GM19099 (cell line): ENCODE data around the gene TGM1.

Source experiments
- POLR2A ChIP-seq: IDR thresholded peaks from 3 replicates; pipeline ENCODE4 v1.6.1; 2011; ENCODE audit warnings: low read depth; ENCODE audit not compliant: insufficient read length; ENCODE audit errors: extremely low read depth

TGM1 gene

DNA sequence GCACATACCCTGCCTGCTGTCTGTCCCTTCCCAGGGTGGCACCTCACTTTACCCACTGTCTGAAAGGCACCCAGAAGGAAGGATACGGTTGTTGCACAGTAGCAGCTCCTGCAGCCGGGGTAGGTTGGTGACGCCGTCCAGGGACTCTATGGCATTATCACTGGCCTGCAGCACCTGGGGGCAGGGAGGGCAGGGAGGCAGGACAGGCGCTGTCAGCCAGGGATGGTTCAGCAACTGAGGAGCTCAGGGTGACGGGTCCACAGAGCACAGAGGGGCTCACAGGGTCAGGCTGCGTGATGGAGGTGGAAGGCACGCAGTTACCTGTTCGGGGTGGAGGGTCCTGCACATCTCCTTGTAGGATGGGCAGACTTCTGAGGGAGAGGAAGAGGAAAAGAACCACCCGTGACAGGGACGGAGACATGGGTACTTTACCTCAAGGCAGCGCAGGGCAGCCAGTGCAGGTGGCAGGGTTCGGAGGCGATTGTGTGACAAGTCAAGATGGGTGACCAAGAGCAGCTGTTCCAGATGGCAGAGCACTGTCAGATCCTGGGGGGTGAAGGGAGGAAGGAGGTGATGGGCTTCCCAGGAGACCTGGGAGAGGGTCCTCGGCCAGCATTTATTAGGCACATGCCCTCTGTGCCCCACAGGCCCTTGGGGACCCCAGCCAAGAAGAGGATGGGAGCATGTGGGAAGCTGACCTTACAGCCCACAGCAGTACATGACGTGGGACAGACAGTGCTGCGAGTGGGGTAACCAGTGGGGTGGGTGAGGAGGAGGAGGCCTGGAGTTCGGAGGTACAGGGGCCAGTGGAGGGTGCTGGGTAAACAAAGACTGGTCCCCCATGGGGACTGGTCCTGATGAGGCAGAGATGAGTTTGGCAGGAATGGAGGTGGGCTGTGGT is 3.6 kb upstream of the TGM1 start:
- TF ChIP-seq POLR2A = no peak

DNA sequence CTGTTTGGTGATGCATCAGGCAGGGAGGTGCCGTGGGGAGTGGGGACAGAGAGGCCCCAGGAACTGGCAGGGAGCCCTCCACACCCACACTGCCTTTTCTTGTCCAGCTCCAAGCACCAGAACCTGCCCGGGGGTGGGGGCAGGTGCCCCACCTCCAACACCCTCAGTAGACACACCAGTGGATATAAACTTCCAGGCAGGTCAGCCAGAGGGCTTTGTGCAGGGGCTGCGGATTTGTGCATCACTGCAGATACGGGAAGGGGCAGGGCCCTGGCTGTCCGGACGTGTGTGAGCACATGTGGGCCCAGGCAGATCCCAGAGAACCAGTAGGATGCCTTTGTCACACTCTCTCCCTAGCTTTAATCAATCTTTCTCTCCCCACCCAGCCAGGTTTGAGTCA is 1.3 kb upstream of the TGM1 start:
- TF ChIP-seq POLR2A = no peak

DNA sequence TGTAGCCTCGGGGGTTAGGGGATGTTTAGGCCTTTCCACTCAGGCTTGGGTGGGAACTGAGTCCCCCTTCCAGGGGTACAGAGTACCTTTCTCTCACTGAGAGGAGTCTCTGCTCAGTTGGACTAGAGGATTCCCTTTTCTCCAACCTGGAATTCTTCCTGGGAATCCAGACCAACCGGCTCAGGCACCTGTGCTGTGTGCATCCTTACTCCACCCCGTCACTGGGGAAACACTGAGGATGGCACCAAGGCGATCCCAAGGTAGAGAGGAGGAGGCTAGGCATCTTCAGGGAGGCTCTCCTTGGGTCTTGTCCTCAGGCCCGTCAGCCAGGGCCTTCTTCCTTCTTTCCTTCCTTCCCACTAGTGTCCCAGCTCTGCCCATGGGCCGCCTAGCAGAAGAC is 871 bp upstream of the TGM1 start:
- no peak for TF ChIP-seq POLR2A

DNA sequence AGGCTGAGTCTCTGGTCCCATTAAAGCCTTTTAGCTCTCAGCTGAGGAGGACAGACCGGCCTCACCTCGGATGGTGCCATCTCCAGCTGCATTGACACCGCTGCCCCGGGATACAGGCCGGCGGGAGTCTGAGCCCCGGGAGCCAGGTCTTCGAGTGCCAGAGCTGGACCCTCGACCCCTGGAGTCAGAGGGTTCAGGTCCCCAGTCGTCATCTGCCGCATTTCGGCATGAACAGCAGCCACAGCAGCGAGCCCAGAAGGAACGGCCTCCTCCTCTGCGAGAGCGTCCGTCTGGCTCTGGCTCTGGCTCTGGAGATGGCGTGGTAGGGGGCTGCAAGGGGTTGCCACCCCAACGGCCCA is 1.0 kb downstream of the TGM1 start:
- TF ChIP-seq POLR2A = no peak

DNA sequence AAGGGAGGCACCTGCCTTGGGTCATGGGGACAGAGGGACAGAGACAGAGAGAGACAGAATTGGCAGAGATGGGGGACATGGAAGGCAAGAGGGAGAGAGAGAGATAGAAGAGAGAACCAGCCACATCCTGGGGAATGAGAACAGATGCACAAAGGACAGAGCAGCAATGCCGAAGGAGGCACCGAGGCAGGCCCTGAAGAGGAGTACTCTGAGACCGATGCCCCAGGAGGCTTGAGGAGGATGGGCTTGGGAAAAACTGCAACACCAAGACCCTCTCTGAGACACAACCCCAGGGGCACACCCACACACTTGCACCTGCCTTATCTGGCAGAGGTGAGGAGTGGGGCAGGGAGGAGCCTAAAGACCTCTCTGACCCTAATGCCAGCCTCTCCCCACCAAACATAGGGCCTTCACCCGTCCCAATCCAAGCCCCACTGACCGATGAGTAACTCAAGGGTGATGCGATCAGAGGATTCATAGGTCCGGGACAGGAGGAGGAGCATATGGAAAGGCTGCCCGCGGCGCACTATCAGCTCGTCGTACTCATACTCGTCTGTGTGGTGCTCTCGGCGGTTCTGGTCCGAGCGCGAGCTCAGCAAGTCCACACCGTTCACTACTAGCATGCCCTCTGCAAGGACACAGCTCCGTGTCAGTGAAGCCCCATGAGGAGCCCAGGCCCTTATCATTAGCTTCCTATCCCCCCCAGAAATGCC is 1.6 kb downstream of the TGM1 start:
- no peak for TF ChIP-seq POLR2A

DNA sequence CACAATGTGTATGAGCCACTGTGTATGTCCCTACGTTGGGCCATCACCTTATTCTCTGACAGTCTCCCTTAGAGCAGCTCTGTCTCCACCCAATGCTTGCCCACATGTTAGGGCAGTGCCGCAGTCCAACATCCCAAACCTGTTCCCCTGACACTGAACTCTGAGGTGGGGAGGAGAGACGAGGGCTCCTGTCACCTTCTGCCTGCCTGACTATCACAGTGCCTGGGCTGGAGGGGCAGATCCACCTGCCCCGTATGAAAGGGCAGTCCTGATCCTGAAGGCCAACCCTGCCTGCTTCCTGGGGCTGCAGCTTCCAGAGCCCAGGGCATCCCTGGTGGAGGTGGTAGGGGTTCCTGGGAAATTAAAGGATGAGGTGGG is 2.2 kb downstream of the TGM1 start:
- TF ChIP-seq POLR2A = no peak

DNA sequence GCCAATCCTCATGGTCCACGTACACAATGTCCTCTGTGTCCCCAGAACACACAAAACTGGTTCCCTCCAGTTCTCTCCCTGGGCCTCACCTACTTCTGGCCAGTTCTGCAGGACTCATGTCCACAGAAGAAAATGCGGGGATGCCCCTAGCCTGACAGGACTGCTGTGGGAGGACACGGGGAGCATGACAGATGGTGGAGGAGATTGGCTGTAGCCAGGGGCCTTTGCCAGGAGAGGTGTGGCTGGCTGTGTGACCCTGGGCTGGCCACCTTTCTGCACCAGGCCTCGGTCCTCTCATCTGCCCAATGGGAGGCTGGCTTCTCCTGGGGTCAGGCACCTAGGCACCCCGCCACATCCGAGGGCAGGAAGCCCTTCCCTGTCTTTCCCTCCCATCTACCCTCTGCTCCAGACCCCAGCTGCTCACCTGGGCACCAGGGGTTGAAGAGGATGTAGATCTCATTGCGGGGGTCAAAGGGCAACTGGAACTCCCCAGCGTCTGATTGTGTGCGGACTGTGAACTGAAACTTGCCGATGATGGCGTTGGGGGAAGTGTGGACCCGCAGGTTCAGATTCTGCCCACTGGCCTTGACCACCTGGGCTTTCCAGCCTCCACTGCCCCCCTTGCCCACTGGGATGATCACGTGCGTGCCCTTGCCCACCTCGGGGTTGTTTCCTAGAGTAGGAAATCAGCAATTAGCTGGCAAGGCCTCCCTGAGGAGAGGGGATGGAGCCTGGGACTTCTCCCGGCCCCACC is 2.8 kb downstream of the TGM1 start:
- TF ChIP-seq POLR2A = no peak

DNA sequence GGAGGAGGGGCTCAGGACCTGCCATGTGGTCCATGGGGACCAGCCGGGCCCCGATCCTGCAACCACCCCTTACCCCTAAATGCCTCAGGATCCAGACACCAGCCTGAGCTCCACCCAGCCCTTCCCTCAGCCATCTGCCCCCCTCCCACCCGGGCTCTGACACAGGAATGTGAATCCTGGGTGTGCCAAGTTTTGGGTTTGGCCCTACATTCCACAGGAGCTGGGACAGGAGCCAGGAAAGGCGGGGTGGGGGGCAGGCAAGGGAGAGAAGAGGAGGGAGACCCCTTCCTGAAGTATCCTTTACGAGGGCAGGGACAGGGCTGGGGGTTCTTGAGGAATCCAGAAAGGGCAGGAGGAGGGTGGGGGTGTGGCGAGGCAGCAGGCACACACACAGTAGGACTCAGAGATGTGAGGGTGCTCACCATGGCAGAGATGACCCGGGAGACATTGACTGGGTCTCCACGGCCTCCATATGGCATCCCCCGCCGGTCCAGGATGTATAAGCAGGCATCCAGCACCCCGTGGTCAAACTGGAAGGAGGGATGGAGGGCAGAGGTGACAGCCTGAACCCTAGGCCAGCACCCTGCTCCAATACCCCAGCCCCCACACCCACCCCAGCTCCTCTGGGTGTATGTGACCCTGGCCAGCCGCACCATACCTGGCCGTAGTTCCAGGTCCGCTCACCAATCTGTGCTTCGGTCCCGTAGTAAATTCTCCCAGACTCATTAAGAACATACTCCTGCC is 3.5 kb downstream of the TGM1 start:
- no peak for TF ChIP-seq POLR2A

DNA sequence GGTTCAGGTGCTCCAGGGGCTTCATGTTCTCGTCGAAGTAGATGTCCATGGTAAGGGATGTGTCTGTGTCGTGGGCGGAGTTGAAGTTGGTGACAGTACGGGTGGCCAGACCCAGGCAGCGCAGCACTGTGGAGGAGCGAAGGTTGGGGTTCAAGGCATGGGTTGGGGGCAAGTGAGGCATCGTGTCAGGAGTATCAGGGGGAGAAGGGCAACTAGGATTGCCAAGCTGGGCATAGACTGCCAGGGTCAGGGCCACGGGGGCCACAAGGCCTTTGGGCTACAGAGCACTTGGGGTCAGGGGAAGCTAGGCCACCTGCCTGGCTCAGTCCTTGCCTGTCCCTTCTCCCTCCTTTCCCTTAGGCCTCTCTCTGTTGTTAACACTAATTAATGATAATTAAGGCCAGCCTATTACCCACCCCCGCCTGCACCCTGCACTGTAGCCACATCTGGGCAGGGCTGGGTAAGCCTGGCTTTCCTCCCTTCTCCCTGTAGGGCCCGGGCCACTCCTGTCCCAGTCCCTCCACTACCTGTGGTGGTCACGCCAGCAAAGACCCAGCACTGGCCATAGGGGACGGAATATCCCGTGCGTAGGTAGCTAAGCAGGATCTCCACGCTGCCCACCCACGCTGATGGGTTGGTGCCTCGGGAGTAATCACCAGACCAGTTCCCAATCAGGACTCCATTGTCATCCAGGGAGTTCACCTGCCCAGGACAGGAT is 4.3 kb downstream of the TGM1 start:
- no peak for TF ChIP-seq POLR2A

DNA sequence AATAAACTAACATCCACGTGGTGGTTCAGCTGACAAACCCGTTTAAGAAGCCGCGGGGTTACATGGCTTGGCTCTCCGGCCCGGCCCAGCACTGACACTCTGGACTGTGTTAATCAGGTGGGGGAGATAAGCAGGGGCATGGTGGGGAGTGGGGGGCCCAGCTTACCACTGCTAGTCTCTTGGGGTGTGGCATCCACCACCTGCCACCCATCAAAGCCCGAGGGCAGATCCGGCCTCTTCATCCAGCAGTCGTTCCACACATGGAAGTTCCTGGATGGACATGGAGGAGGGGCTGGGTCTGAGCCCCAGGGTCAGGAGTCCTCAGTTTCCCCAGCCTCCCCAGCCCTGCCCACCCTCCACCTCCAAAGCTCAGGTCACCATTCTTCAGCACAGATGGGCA is 4.9 kb downstream of the TGM1 start:
- no peak for TF ChIP-seq POLR2A

DNA sequence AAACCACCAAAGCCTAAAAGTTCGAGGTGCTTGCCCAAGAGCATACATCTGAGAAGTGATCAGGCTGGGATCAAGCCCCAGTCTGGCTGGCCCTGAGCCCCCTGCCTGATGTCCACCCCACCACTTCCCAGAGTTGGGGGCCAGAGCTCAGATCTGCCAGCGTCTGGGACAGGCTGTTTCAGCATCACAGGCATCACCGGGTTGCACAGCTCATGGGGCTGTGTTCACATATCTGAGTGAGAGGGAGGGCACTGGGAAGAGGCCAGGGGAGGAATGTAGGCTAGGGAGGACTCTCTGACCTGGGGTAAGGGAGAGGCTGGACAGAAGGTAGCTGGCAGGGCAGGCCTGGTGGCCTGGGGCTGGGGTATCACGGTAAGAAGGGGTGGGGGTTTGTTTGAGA is 6.0 kb downstream of the TGM1 start:
- TF ChIP-seq POLR2A = no peak

DNA sequence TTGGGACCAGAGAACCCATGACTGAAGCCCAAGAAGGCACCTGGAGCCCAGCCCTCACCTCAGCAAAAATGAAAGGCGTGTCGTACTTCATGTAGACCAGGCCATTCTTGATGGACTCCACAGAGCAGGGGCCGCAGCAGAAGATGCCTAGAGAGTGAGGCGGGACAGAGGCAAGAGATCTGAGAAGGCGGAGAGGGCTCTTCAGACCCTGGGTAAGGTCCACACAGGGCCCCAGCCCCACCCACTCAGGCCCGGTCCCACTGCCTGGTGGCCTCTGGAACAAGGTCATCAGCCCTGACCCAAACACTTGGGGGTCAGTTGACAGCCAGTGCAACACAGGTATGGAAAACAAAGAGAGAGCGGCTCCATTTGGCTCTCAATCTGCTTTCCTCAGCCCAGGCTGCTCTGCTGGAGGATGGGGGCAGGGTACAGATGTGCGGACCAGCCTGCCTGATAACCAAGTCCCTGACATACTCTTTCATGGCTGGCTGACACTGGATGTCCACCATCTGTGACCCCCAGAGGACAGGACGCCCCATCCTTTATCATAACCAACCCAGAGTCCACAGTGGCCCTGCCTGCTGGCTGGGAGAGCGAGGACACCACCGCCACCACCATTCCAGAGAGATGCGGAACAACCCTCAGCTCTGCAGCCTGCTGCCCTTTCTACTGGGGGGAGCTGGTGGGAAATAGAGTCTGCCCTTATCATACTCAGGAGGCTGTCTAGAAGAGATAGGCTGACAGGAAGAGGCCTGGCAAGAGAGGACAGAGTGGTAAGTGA is 6.9 kb downstream of the TGM1 start:
- TF ChIP-seq POLR2A = no peak

DNA sequence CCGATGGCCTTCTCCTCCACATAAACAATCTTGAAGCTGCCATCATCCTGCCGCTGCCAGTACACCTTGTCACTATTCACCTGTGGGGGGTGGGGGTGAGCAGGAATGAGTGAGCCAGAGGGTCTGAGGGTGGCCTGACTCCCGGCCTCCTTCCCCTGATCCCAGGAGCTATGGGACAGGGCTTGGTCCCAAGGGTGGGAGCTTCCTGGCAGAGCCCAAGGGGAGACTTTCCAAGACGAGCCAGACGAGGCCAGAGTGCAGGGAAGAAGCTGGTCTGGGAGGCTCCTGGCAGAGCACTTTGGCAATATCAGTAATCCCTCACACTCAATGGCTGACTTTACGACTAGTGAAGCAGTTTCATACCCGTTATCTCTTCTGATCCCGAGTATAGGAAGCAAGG is 7.5 kb downstream of the TGM1 start:
- no peak for TF ChIP-seq POLR2A

DNA sequence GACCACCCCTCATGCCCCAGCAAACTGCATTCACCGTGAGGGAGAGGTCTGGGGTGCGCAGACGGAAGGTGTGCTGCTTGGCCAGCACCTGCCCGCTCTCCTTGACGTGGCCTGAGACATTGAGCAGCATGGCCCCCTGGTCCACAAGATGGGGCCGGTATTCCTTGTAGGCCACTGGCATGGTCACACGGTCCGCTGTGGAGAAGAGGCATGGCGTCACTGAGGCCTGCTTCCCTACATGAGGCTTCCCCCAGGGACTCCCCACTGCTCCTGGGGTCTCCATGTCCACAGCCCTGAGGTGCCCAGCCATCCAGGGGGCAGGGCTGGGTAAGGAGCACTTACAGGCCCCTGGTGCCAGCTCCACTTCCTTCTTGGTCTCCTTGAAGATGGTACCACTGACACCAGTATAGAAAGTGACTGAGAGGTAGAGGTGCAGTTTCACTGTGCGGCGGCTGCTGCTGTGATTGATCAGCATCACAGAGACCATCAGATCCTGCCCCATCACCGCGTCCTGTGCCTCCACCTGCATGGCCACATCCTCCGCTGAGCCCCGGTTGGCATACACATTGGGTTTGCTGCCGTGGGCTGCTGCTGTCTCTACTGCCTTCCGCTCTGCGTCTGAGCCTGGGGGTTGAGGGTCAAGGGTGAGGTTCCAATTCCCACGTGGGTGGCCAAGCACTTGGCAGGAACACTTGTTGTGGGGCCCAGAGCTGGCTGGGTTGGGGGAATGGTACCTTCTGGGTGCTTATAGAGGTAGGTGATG is 8.2 kb downstream of the TGM1 start:
- TF ChIP-seq POLR2A = no peak

DNA sequence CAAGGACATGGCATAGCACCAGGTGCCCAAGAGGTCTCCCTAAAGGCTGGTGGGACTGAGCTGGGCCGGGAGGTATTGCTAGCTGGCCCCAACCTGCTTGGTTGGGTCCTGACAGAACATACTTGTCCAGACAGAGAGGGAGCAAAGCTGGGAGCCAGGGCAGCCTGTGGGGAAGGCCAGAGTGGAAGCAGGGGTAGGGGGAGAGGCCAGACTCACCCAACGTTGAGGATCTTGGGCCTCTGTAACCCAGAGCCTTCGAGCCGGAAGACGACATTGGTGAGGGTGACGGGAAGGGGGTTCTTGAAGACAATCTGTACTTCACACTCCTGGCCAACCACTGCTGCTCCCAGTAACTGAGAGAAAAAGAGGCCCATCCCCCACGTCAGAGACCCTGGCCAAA is 9.0 kb downstream of the TGM1 start:
- TF ChIP-seq POLR2A = no peak
